ENCODE measurements around the gene KRTAP5-10. TPM values are rescaled to one million over a fixed set of nuclear protein-coding genes. Genes with fewer than 3 reads are reported as not detected.
"Not testable (repeated sequence)": the region's sequence is repeated elsewhere in the genome, so short reads cannot be mapped to it uniquely, and the experiment has no call there.

KRTAP5-10 gene, protein sequence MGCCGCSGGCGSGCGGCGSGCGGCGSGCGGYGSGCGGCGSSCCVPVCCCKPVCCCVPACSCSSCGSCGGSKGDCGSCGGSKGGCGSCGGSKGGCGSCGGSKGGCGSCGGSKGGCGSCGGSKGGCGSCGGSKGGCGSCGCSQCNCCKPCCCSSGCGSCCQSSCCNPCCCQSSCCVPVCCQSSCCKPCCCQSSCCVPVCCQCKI
- not detected in 2 replicates for total RNA-seq (2014; rRNA removed; shearing (Covaris generic))

DNA sequence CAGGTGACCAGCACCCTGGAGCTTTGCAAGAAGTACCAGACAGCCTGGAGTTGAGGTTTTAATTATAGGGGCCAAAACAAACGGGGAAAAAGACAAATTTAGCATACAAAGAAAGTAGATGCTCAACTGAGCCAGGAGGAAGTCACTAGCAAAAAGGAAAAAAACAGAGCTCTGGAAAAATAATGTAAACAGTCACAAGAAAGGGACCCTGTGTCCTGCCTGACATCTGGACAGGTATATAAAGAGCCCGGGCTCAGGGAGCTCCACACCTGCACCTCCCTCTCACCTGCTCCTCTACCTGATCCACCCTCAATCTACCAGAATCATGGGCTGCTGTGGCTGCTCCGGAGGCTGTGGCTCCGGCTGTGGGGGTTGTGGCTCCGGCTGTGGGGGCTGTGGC is at the start of gene KRTAP5-10:
KRTAP5-10 (plus strand) TSS at position 301 of the 400 bp plus-strand sequence; CDS start at position 326, 25 bp downstream.
- no peak for DNase-seq (ENCODE audit: low read depth)

DNA sequence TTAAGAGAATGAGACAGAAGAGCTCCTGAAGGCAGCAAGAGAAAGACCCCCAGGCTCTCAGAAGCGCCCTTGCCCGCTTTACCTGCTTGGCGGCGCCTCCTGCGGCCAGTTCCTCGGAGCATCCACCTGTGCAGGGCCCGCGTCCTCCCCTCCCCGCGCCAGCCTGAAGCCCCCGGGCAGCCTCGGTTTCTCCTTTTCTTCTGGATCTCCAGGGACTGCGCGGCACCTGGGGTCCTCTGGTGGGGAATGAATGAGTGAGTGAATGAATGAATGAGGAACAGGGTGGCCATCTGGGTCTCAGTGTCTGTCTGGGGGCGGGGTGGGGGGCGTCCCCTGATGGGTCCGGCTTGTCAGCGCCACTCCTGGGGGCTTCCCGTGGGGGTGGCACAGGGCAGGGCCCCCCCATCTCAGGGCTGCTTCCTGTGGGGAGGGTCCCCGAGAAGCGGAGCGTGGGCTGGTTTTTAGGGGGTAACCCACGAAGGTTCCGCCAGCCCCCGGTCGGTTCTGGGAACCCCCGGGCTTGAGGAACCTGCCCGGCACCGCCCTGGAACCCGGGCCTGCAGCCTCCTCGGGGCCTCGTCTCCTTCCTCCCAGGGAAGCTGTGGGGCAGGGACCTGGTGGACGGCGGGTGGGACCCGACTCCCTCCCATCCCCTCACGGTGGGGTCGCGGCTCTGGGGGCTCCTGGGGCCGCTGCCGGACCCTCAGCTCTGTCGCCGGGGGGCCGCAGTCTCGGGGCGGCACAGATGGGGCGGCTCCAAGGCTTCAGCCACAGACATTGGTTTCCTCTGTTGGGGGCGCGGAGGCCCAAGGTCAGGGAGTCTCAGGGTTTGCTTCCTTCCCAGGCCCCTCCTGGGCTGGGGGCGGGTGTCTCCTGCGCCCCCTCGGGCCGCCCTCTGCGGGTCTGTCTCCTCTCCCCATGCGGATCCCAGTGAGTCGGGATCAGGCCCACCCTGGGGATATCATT is 46.6 kb upstream of the KRTAP5-10 start:
- no peak for DNase-seq (ENCODE audit: low read depth)

DNA sequence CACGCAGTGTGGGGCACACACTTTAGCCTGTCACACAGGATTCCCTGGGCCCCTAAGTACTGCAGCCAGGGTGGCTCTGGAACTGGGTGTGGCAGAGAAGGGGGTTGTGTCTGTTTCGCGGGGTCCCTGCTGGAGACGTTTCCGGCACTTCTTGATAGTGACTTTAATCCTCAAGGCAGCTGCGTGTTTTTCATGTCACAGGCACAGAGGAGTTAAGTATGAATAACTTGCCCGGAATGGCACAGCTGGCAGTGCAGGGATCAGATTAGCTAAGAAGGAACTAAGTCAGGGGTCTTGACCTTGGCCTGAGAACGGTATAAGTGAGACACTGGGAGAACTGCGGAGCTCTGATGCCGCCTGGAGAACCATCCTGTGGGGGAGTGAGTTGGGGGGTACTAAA is 45.8 kb upstream of the KRTAP5-10 start:
- no peak for DNase-seq (ENCODE audit: low read depth)

DNA sequence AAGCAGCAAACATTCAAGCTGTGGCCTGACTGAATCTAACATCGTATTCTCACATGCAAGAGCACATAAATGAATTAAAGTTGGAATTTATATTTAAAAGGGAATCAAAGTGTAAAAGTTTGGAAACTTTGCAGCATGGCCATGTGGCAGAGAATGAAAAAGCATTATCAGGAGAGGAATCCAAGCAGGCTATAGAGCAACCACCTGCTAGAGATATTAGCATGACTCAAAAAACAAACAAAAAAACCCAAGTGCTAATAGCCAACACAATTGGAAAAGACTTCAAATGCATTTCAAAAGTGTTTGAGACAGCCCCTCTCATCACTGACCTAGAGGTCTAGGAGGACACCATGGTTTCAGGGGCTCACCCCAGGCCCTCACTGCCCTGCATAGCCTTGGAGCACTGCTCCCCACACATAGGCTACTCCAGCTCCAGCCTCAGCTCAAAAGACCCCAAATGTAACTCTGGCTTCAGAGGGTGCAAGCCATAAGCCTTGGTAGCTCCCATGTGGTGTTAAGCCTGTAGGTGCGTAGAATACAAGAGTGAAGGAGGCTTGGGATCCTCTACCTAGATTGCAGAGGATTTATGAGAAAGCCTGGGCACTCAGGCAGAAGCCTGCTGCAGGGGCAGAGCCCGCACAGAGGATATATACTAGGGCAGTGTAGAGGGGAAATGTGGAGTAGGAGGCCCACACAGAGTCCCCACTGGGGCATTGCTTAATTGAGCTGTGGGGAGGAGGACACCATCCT is 40.0 kb upstream of the KRTAP5-10 start:
- DNase-seq (ENCODE audit: low read depth), result no peak

DNA sequence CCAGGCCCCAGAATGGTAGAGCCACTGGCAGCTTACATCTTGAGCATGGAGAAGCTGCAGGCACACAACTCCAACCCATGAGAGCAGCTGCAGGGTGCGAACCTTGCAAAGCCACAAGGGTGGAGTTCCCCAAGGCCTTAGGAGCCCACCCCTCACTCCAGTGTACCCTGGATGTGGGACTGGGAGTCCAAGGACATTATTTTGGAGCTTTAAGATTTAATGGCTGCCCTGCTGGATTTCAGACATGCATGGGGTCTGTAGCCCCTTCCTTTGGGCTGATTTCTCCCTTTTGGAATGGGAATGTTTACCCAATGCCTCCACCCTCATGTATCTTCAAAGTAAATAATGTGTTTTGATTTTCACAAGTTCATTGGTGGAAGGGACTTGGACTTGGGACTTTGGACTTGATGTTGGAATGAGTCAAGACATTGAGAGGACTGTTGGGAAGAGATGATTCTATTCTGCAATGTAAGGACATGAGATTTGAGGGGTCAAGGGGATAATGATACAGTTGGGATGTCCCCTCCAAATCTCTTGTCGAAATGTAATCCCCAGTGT is 39.3 kb upstream of the KRTAP5-10 start:
- DNase-seq (ENCODE audit: low read depth), result no peak

DNA sequence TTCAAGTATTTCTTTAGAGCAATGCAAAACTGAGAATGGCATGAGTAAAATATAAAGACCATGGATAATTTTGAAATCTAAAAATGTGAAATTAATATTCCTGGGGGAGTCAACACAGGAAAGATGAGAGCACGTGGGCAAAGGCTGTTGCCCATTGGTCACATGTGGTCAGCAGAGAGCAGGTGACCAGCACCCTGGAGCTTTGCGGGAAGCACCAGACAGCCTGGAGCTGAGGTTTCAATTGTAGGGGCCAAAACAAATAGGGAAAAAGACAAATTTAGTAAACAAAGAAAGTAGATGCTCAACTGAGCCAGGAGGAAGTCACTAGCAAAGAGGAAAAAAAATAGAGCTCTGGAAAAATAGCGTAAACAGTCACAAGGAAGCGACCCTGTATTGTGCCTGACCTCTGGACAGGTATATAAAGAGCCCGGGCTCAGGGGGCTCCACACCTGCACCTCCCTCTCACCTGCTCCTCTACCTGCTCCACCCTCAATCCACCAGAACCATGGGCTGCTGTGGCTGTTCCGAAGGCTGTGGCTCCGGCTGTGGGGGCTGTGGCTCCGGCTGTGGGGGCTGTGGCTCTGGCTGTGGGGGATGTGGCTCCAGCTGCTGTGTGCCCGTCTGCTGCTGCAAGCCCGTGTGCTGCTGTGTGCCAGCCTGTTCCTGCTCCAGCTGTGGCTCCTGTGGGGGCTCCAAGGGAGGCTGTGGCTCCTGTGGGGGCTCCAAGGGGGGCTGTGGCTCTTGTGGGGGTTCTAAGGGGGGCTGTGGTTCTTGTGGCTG is 38.4 kb upstream of the KRTAP5-10 start, which contains the start of gene KRTAP5-7:
KRTAP5-7 (plus strand) TSS at position 472 of the 780 bp plus-strand sequence; CDS start at position 506, 34 bp downstream.
- not testable (repeated sequence) for DNase-seq (ENCODE audit: low read depth)

DNA sequence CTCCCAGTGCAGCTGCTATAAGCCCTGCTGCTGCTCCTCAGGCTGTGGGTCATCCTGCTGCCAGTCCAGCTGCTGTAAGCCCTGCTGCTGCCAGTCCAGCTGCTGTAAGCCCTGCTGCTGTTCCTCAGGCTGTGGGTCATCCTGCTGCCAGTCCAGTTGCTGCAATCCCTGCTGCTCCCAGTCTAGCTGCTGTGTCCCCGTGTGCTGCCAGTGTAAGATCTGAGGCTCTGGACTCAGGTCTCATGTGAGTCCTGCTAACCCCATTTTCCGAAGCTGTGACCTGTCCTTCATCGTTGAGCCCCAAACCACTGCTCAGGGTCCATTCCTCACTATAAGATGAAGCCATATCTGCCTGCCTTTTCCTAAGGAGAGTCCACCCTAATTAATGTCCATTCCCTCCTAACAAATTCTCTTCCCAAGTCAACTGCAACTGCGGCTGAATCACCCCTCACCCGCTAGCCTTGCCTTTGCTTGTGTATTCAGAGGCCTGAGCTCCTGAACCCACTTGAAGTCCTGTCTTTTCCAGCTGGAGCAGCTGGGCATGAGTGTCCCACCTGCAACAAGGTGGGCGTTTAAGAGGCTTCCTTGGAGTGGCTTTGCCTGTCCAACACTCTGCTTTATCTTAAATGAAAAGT is 37.7 kb upstream of the KRTAP5-10 start:
- DNase-seq (ENCODE audit: low read depth), result no peak

DNA sequence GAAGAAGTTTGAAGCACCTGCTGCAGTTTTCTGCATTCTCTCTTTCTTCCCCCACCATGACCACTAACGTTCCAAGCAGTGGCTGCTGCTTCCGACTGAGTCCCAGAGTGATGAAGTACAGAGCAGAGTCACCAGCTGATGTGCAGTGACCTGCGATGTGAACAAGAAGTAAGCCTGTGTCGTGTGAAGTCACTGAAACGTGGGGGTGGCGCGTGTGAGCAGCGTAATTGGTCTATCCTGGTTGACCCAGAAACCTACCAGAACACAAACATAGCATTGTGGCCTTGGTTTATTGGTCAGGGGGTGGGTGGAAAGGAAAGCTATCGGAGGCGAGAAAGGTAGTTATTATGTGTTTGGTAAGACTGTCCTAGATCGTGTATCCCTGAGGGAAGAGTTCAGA is 34.8 kb upstream of the KRTAP5-10 start:
- DNase-seq (ENCODE audit: low read depth), result no peak

DNA sequence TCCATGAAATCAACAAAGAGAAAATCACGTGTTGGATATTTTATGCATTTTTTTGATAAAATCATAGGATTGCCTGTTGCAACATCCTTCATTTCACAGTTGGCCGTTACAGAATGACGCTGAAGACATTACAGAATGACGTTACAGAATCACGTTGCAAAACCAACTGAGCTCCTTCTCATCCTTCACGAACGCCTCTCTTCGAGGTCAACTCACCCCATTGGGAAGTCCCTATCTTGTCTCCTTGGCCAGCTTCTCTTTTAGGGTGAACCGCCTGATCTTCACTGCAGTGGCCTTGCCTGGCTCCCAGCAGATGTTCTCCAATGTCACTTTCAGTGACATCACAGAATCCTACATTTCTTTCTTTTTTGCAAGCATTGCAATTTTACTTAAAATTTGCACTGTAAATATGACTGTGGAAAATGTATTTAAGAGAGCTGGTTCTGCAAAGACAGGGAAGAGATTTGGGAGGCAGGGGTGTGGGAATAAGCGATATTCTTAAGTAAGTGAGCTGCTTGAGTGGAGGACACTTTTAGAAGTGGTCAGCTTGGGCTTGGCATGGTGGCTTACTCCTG is 33.2 kb upstream of the KRTAP5-10 start:
- DNase-seq (ENCODE audit: low read depth), result no peak

DNA sequence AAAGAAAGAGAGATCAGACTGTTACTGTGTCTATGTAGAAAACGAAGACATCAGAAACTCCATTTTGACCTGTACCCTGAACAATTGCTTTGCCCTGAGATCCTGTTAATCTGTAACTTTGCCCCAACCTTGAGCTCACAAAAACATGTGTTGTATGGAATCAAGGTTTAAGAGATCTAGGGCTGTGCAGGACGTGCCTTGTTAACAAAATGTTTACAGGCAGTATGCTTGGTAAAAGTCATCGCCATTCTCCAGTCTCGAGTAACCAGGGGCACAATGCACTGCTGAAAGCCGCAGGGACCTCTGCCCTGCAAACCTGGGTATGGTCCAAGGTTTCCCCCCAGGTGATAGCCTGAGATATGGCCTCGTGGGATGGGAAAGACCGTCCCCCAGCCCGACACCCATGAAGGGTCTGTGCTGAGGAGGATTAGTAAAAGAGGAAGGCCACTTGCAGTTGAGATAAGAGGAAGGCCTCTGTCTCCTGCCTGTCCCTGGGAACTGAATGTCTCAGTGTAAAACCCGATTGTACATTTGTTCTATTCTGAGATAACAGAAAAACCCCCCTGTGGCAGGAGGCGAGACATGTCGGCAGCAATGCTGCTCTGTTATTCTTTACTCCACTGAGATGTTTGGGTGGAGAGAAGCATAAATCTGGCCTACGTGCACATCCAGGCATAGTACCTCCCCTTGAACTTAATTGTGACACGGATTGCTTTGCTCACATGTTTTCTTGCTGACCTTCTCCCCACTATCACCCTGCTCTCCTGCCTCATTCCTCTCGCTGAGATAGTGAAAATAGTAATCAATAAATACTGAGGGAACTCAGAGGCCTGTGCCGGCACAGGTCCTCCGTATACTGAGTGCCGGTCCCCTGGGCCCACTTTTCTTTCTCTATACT is 30.4 kb upstream of the KRTAP5-10 start:
- DNase-seq (ENCODE audit: low read depth), result not testable (repeated sequence)

DNA sequence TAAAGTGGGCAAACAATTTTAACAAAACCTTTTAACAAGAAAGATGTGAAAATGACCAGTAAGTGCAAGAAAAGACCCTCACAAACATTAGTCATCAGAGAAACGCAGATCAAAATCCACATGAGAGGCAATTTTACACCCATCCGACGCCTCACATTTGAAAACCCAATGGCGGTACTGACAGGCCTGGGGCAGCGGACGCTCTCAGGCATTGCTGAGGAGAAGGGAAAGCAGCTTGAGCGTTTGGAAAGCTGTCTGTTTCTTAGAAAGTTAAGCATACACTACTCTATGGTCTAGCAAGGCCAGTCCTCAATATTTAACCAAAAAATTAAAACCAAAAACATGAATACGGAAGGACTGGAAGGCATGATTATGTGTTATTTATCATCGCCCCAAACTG is 29.5 kb upstream of the KRTAP5-10 start:
- DNase-seq (ENCODE audit: low read depth), result no peak

DNA sequence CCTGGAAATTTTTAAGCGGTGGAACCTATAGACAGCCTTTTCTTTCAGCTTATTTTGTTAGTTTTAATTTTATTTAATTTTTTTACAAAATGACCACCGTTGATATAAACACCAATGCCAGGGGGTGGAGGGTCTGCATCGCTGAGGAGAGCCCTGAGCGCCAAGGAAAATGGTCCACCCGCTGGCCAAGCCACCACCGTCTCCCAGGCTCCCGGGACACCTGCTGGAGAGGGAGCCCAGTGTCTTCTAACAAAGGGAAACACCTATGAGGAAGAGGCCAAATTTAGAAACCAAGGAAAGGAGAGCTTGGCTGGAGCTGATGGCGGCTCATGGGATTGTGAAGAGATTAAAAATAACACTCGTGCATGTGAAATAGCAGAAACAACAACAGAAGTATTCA is 27.8 kb upstream of the KRTAP5-10 start:
- DNase-seq (ENCODE audit: low read depth), result no peak

DNA sequence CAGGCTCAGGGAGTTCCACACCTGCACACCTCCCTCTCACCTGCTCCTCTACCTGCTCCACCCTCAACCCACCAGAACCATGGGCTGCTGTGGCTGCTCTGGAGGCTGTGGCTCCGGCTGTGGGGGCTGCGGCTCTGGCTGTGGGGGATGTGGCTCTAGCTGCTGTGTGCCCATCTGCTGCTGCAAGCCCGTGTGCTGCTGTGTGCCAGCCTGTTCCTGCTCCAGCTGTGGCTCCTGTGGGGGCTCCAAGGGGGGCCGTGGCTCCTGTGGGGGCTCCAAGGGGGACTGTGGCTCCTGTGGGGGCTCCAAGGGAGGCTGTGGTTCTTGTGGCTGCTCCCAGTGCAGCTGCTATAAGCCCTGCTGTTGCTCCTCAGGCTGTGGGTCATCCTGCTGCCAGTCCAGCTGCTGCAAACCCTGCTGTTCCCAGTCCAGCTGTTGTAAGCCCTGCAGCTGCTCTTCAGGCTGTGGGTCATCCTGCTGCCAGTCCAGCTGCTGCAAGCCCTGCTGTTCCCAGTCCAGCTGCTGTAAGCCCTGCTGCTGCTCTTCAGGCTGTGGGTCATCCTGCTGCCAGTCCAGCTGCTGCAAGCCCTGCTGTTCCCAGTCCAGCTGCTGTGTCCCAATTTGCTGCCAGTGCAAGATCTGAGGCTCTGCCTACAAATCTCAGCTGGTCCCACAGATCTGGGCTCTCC is 27.2 kb upstream of the KRTAP5-10 start, which contains the start of gene KRTAP5-8:
KRTAP5-8 (plus strand) TSS at position 49 of the 689 bp plus-strand sequence; CDS start at position 80, 31 bp downstream.
- DNase-seq (ENCODE audit: low read depth), result not testable (repeated sequence)

DNA sequence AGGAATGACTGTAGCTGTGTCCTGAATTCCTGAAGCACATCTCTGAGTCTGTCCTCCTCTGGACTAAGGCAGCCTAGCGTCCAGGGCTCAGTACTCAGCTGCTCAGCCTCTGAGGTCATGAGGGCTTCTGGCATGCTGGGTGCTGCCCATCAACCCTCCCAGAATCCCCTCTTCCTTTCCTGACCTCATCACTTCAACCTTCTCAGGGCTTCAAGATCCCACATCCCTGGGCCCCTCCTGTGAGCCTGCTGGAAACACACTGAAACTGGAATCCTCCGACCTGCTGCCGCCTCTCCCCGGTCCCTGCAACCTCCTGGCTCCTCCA is 26.7 kb upstream of the KRTAP5-10 start:
- DNase-seq (ENCODE audit: low read depth), result no peak

DNA sequence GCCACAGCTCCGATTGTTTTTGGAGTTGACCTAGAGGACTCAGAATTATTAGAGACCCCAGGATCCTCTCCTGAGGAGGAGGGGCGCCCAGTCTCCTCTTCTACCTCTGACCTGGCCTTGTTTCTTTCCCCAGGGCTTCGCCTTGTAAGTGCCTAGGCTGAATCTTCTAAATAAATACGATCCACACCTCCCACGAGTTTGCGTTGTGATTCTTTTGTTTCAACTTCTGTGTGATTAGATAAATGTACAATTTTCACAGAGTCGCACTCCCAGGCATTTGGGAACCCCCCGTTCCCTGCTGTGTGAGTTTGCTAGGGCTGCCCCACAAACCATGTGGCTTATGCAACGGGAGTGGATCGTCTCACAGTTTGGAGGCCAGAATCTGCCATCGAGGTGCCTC is 26.3 kb upstream of the KRTAP5-10 start:
- no peak for DNase-seq (ENCODE audit: low read depth)

DNA sequence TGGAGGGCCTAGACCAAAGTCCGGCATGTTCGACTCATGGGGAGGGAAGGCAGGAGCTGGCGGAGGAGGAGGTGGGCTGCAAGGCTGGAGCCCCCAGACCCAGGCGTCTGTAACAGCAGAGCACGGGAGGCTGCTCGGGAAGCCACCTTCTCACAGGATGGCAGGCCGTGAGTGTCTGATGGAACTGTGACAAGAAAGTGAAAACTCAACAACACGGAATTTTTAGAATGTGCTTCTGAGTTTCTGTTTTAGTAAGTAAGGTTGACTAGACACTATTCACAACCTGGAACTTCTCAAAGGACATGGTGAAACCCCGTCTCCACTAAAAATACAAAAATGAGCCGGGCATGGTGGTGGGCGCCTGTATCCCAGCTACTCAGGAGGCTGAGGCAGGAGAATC is 25.4 kb upstream of the KRTAP5-10 start:
- DNase-seq (ENCODE audit: low read depth), result not testable (repeated sequence)

DNA sequence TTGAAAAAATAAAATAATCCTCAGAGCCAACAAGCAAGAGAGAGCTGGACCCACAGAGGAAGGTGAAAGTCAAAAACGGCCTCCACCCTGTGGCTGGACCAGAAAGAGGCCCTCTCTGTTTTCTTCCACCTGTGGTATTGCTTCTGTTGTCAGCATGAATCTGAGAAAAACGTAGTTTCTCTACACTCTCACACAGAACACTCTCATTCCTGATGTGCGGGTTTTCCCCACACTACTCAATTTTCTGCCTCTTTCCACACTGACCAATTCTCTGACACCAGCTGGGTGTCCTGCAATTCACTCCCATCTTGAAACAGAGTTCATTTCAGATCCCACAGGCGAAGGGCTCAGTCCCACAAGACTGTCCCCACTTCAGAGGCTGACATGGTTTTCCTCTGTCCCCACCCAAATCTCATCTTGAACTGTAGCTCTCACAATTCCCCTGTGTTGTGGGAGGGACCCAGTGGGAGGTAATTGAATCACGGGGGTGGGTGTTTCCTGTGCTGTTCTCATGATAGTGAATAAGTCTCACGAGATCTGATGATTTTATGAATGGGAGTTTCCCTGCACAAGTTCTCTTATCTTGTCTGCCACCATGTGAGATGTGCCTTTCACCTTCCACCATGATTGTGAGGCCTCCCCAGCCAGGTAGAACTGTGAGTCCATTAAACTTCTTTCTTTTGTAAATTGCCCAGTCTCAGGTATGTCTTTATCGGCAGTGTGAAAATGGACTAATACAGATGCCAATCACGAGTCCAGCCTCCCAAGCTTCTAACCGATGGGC is 24.6 kb upstream of the KRTAP5-10 start:
- not testable (repeated sequence) for DNase-seq (ENCODE audit: low read depth)

DNA sequence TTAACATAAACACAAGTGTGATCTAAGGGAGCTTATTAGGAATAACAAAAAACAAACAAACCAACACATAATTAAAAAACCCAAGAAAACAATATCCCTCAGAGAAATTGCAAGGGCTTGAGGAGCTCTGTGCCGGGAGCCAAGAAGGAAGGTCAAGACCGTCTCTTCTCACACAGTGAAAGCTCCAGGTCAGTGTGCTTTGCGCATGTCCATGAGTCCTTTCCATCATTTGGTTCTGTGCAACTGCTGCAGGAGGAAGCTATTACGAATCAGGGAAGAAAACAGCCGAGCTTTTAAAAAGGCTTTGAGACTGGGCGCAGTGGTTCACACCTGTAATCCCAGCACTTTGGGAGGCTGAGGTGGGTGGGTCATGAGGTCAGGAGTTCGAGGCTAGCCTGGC is 23.0 kb upstream of the KRTAP5-10 start:
- no peak for DNase-seq (ENCODE audit: low read depth)

All from RPMI7951 (cell line).